DOHH2 (cell line): ENCODE results near the gene ARHGAP44.

Source experiments
- CTCF ChIP-seq: fragments of 200-600 bp; sonication (generic); IDR thresholded peaks from one replicate; pipeline ENCODE4 v1.5.1; 2014; ENCODE audit warnings: antibody characterized with exemption, mild to moderate bottlenecking, low read depth, low read length; ENCODE audit not compliant: poor library complexity, severe bottlenecking
- EZH2phosphoT487 ChIP-seq: fragments of 200-600 bp; sonication (generic); IDR thresholded peaks from 2 replicates; pipeline ENCODE4 v1.6.1; 2017; ENCODE audit warnings: borderline replicate concordance, mild to moderate bottlenecking, antibody characterized with exemption, low read length, moderate library complexity, mixed read lengths

- TF ChIP-seq CTCF: no peak
- TF ChIP-seq EZH2phosphoT487: no peak
These were observed 249.8 kb downstream of the ARHGAP44 start for GRCh38 chr17:13038931-13039665.
